HG03575 (cell line): ENCODE results near the gene RANBP3.
"Not testable (repeated sequence)": the region's sequence is repeated elsewhere in the genome, so short reads cannot be mapped to it uniquely, and the experiment has no call there.

Experiments used
- ATAC-seq: cut with Tn5 transposase; IDR thresholded peaks from one replicate; pipeline ENCODE4 v1.9.1; 2021; ENCODE audit not compliant: unreplicated experiment, insufficient number of reproducible peaks, low FRiP score; ENCODE audit errors: extremely low read depth

The RANBP3 gene

DNA sequence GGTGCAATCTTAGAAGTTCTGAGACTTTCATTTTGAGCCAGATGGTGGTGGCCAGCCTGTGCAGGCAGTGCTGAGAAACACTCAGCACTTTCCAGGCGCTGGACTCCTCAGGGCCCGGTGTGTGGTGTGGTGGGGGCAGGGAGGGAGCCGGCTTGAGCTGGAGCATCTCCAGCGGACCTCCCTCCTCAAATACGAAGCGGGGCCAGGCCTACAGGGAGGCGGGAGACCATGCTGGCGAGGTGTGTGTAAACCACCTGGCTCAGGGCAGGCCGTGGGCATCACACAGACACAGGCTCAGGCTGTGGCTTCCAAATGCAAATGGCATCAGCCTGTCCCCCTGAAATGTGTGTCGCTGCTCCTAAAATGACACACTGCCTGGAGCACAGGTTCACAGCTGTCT is 33.3 kb upstream of the RANBP3 start:
- no peak for ATAC-seq

DNA sequence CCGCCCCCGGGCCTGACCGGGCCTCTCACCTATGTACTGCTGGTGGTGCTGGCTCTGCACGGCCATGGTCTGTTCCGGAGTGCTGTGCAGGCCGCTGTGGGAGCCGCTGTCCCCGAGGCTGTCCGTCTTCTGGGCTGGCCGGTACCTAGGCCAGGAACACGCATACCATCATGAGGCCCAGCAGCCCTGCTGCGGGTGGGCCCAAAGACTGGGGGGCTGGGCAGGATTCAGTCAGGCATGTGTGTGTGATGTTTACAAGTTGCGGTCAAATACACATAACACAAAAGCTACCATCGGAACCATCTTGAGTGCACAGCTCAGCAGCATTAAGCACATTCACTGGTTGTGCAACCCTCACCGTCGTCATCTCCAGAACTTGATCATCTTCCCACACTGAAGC is 32.2 kb upstream of the RANBP3 start:
- no peak for ATAC-seq

DNA sequence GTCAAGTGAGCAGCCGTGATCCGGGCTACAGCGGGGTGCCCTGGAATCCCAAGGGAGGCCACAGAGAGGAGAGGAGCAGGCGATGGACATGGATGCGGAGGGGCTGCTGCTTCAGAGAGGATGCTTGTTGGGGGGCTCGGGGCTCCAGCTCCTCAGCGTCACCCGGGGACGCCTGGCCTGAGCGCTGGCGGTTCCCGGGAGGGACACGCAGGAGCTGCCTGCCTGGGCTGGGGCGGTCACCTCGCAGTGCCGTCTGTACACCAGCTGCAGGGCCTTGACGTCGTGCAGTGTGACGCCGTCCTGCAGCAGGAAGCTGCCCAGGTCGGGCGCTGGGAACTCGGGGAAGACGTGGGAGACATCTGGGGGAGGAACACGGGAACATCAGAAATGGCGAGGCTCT is 29.9 kb upstream of the RANBP3 start:
- no peak for ATAC-seq

DNA sequence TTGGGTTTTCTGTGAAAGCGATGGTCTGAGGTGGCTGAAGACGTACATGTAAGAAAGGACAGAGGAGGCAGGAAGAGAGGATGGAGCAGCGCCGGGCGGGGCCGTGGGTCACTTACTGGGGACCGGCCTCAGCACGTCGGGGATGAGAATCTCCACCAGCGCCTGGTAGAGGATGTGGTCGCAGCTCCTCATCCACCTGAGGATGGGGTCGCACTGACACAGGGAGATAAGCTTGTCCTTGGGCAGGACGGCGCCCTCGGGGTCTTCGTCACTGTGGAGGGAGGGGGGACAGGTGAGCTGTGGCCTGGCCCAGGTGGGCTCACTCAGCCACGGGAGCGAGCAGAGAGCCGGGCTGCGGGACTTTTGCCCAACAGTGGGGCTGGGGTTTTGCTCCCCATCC is 29.0 kb upstream of the RANBP3 start:
- ATAC-seq, result no peak

DNA sequence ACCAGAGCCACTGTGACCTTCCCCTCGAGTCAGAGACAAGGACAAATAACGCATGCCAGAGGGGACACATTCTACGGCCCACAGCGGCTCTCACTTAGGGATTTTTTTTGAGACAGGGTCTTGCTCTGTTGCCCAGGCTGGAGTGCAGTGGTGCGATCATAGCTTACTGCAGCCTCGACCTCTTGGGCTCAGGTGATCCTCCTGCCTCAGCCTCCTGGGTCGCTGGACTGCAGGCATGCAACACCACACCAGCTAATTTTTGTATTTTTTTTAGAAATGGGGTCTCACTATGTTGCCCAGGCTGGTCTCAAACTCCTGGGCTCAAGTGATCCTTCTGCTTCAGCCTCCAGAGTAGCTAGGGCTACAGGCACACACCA is 28.1 kb upstream of the RANBP3 start:
- ATAC-seq, result not testable (repeated sequence)

DNA sequence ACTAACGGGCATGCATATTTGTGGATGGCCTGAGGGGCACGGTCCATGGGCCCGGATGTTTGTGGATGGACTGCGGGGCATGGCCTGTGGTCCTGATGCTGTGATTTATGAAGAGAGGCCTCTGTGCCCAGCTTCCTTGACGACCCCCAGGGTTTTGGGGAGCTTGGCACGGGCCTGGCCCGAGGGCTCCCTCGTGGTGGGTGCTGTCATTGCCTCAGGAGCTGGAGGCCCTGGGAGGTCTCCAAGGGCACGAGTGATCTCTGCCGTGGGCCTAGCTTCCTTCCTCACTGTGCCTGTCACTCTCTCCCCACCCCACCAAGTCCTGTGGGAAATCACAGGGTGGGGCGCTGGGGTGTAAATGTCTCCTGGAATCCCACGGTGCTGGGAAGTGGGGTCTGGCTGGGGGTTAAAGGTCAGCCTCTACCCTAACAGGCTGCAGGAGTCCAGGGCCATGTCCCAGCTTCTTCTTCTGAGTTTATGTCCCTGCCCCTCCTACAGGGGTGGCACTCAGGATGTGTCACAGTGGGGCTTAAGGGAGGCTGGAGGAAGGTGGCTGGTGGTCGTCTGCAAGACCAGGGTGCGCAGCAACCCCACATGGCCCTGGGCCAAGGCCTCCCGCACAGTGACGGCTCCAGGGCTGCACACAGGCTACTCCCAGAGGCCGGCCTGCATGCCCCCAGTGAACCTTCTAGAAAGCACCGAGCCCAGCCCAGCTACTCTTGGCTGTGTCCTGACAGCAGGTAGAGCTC is 27.6 kb upstream of the RANBP3 start:
- ATAC-seq, result no peak

DNA sequence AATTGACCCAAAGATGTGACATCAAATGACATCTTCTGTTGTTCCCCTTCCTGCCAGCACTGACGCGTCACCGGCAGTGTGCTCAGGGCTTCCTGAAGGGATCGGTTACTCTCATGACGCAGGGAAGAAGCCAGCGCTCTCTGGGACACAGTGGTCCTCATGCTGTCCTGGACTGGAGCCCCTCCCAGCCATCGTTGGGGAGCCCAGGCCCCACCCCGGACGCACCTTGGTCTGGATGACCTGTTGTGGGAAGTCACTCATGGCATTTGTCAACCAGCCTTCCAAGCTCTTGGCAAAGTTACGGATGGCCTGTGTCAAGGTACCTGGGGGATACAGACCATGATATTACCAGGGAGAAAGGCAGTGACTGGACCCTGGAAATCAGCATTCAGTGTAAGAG is 26.0 kb upstream of the RANBP3 start:
- no peak for ATAC-seq

DNA sequence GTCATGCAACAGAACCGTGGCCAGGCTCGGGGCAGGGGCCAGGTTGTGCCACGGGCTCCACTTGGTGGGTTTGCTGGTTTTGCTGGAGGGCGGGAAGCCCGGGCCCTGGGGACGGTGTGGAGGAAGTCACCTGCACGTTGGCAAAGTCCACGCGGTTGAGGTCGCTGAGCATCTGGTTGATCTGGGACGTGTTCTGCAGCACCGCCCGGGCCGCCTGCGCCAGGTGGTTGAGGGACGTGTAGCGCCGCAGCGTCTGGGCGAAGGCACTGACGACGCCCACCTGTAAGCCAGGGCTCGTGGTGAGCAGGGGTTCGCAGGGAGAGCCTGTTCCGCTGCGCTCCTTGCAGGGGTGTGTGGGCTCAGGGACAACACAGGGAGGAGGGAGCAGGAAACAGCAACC is 24.7 kb upstream of the RANBP3 start:
- ATAC-seq, result no peak

DNA sequence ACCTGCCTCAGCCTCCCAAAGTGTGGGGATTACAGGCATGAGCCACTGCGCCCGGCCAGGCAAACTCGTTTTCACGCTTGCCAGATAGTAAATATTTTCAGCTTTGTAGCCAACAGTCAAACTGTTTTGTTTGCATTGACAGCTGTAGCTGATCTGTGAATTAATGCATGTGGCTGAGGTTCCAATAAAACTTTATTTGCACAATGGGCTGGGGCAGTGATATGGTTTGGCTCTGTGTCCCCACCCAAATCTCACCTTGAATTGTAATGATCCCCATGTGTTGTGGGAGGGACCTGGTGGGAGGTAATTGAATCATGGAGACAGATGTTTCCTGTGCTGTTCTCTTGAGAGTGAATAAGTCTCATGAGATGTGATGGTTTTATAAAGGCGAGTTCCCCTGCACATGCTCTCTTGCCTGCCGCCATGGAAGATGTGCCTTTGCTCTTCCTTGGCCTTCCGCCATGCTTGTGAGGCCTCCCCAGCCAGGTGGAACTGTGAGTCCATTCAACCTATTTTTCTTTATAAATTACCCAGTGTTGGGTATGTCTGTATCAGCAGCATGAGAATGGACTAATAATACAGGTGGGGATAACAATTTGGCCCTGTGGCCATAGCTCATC is 22.4 kb upstream of the RANBP3 start:
- no peak for ATAC-seq

DNA sequence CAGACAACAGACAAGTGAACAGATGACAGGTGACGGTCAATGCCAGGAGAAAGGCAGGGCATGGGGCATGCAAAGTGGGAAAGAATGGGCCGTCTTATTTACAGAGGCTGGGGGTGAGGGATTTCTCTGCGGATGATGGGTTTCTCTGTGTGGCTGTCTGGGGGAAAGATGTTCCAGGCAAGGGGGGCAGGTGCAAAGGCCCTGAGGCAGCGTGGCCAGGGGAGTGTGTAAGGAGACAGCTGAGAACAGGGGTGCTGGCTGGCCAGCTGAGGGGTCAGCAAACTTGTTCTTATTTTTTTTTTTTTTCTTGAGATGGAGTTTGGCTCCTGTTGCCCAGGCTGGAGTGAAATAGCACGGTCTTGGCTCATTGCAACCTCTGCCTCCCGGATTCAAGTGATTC is 21.8 kb upstream of the RANBP3 start:
- no peak for ATAC-seq

DNA sequence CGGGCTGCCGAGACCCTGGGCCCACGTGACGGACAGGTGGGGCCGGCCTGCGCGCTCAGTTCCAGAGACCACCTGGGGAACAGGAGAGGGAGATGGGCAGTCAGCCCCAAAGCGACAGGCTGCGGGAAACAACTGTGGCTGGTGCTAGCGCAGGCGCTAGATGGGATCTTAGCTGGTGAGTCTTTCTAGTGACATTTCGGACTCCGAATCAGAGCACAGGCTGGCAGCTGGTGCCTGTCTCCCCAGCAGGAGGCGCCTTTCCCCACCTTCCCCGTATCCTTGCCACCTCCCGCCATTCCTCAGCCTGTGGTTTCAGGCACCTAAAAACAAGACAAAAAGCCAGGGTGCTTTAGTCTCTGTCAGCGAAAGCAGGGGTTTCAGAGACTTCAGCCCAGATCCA is 19.4 kb upstream of the RANBP3 start:
- ATAC-seq, result no peak

DNA sequence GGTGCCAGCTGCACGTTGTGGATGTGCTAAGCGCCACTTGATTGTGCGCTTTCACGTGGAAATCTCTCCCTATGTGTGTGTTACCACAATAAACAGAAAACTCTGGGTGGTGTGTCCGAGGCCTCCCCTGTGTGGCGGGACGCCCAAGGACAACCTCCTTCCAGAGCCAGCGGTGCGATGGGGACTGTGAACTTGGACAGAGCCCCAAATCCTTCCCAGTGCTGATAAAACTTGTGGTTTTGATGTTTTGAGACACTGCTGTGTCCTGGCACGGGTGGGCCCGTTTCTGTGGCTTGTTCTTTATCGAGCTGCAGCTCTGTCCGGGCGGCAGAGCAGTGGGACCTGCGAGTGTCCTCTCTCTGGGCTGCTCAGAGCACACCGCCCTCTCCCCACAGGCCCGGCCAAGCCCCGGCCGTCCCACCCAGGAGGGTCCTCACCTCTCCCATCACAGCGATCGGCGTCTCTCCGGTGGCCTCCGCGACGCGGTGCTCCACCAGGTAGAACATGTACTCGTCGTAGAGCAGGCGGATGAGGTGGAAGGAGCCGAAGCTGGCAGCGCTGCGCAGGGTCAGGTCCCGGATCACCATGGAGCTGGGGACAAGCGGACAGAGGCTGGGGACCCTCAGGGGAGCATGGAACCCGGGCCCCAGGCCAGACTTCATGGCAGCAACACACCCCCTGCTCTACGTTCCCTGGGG is 18.8 kb upstream of the RANBP3 start:
- ATAC-seq, result no peak

DNA sequence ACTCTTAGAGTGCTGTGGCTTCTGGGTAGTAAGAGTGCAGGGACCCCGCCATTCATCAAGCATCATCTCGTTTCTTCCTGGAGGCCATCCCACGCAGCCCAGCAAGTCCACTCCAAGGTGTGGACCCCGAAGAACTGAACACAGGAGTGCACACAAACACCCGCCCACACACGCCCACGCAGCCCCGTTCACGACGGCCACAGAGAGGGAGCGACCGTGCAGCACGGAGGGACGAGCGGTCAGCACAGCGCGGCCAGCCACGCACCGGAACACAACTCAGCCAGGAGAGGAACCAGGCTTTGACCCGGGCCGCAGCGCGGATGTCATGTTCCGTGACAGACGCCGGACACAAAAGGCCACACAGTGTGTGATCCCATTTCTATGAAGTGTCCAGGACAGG is 18.2 kb upstream of the RANBP3 start:
- no peak for ATAC-seq

DNA sequence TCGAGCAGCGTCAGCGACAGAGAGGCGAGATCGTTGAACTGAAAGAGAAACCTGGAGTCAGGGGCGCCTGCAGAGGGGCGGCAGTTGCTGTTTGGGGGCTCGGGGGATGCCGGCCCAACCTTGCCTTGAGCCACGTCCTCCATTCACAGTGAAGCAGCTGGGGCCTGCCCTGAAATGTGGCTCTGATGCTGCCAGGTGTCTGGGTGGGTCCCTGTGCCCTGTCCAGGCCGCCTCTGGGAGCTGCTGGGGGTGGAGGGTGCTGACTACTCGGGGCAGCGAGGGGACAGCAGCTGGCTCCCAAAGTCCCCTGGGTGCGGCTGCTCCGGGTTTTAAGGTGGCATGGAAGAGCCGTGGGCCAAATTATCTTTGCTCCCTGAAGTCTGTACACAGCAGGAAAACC is 17.7 kb upstream of the RANBP3 start:
- no peak for ATAC-seq

DNA sequence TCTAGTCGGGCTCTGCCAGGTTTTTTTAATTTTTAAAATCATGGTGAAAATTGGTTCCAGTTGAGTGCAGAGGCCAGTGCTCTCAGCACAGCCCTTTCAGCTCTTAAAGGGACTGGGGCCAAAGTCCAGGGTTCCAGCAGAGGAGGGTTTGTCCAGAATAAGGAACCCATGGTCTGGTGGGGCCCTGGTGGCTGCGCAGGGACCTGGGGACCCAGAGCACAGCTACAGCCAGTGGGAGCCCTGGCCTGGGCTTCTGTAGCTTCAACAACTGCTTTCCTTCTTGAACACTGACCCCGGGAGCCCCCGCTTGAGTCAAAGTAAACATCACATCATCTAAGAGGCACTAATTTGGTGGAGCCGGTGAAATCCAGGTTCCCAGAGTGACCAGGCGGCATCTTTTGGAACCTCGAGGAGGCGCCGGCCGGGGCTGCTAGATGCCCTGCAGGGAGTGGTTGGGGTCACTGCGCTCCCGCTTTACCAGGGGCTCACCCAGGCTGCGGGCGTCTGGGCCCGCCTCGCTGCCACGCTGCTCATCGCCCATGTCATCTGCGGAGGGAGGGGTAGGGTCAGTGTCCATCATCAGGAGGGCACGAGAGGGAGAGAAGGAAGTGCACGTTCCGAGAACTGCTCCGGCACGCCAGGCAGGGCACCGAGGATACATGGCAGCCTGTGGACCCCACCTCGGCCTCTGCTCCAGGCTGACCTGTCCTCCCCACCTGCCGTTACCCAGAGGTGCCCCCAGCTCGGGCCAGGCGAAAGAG is 16.6 kb upstream of the RANBP3 start:
- no peak for ATAC-seq

DNA sequence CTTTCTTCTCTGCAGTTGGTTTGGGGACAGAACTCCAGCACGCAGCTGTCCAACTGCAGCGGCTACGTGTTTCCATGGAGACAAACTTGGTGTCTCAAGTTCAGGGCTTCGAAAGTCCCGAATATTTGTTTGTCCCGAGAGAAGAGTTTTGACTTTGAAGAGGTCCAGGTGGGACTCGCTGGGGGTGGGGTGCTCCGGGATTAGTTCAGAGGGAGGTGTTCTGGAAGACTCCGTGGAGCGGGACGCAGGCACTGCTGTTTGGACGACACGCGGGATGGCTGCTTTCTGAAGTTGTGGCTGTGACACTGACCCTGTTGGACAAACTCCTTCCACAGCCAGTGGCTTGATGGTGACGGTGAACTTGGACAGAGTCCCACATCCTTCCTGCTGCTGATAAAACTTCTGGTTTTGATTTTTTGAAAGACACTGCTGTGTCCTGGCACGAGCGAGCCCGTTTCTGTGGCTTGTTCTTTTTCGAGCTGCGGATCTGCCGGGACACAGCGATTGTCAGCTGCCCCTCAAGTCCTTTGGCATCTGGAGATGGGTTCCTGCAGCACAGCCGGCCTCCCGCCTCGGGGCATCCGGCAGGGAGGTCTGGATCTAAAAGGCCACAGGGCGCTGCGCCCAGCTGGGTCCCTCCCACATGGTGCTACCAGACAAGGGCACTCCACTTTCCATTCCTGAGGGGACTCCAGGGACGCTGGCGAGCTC is 15.9 kb upstream of the RANBP3 start:
- no peak for ATAC-seq

DNA sequence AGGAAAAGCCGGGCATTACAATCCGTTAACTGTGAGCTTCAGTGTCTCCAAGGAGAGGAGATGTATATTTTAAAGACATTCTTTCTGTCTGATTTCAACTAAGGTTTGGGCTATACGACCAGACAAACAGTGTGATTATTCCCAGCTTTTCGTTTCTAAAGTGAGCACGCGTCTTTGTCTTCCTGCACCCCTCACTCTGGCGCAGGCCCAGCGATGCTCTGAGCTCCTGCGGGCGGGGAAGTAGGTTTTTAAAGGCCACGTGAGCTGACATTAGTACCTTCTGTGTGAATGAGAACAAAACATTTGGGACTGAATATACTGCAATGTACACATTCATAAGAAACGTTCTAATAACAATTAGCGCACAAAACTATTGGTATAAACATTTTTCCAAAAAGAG is 15.3 kb upstream of the RANBP3 start:
- ATAC-seq, result no peak

DNA sequence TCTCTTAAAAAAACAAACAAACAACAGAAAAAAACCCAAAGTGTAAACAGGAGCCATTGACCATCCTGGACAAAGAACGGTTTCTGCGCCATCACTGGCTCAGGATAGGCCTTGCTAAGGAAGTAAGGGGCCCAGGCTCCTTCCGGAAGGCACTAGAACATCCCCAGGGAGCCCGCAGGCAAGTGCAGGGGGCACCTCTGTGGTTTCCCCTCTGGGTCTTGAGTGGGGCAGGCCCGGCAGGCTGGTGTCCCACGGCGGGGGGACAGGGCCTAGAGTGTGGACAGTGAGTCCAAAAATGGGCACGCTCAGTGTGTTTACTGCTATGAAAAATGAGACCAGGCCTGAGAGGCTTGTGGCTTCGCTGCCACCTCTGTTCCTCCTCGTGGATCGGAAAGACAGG is 14.8 kb upstream of the RANBP3 start:
- ATAC-seq, result no peak

DNA sequence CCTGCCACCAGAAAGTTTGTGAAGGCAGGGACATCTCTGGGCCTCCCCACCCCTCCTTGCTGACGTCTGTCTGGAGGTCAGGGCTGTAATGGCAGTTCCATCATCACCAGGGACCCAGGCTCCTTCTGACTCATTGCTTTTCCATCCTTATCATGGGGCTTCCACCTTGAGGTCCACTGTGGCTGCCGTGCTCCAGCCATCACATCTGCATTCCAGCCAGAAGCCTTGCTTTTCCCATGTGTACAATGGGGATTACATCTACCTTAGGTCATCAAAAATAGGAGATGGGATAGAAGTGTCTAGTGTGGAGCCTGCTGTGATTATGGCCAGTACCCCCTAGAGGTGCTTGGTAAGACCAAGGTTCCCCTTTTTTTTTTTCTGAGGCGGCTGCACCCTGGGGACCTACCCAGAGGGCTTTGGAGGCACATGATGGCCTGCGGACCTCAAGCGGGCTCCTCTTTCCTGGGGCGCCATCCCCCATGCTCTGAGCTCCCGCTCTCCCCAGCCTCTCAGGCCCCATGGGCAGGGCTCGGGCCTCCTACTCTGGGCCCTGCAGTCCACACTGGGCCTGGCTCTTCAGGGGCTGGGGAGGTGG is 13.4 kb upstream of the RANBP3 start:
- no peak for ATAC-seq
